Measurements from ENCODE around the gene ARSG. TPM values are rescaled to one million over a fixed set of nuclear protein-coding genes. Genes with fewer than 3 reads are reported as not detected.

The ARSG gene
- total and polyA plus RNA-seq, 9 of the 15 experiments (the other 6 are each of a cell fraction or from before 2014, with no cell fraction given) = 1.0 to 5.6 (median 1.8) TPM

DNA sequence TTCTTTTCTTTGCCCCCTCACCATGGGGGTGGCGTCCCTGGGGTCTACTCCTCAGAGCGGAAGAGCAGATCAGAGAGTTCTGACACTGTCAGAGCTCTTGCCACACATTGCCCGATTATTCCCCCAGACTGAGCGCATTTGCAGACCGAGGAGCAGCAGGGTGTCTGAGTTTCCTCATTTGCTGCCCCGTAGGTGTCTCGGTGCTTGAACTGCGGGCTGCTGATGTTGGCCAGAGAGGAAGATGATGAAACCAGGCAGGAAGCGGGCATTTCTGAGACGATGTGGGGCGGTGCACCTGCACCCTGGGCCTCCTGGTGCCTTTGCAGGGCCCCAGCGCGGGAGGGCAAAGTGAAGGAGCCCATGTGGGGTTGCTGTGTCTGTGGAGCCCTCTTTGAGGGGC is 55.2 kb downstream of the ARSG start:
- Histone ChIP-seq H2AFZ (ENCODE audit: low read depth, low read length) (no peak overlapping the region), H3K4me2 (ENCODE audit: insufficient read depth, low read length) (no peak overlapping the region), H3K27me3 (ENCODE audit: control insufficient read depth in 2 of 2, insufficient read depth in 2 of 2, low read length in 2 of 2) (peaks cover 41 to 69% of the 10 kb centered on the region in 2 experiments), H3K79me2 (ENCODE audit: control insufficient read depth, insufficient read depth, low read length) (no peaks in the 10 kb centered on the region), H4K20me1 (replicated peaks; ENCODE audit: control insufficient read depth, insufficient read depth, low read length) (no peaks in the 10 kb centered on the region), H3K9ac (ENCODE audit: insufficient read depth in 1 of 2, low read depth in 2 of 2, low read length in 2 of 2) (no peak overlapping the region), H3K36me3 (ENCODE audit: control insufficient read depth, insufficient read depth, low read length) (no peaks in the 10 kb centered on the region), H3K4me1 (replicated peaks in 1 of 2; ENCODE audit: control insufficient read depth in 2 of 2, insufficient read depth in 2 of 2, low read length in 2 of 2) (no peaks in the 10 kb centered on the region; a peak in 1 of 5 replicates), H3K9me3 (replicated peaks; ENCODE audit: control insufficient read depth, insufficient read depth, low read depth, low read length) (no peaks in the 10 kb centered on the region), H3K9me1 (ENCODE audit: control insufficient read depth, insufficient read depth, low read length) (no peaks in the 10 kb centered on the region), H3K4me3 (no peak overlapping the region), H3K27ac (ENCODE audit: extremely low read depth, low read depth, low read length) (no peak overlapping the region)
- ChIA-PET CTCF (ENCODE audit: low intra/inter-chr PET ratio) (no interaction called here), POLR2A (no interaction called here)
- FAIRE-seq (no peak), ATAC-seq (no peak), DNase-seq (ENCODE audit: extremely low read depth in 1 of 4, low spot score in 3 of 4) (no peak)
- intact Hi-C loops (cut with micrococcal nuclease) (no loop called here), in situ Hi-C loops (cut with MboI) (no loop called here)
- TF ChIP-seq, protein P1, sequence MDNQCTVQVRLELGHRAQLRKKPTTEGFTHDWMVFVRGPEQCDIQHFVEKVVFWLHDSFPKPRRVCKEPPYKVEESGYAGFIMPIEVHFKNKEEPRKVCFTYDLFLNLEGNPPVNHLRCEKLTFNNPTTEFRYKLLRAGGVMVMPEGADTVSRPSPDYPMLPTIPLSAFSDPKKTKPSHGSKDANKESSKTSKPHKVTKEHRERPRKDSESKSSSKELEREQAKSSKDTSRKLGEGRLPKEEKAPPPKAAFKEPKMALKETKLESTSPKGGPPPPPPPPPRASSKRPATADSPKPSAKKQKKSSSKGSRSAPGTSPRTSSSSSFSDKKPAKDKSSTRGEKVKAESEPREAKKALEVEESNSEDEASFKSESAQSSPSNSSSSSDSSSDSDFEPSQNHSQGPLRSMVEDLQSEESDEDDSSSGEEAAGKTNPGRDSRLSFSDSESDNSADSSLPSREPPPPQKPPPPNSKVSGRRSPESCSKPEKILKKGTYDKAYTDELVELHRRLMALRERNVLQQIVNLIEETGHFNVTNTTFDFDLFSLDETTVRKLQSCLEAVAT (IDR thresholded peaks at IDR 0.05) = no peak
- TF ChIP-seq CREBBP (IDR thresholded peaks at IDR 0.05; ENCODE audit: low read depth, low read length) = no peak
- WGBS (ENCODE audit: insufficient coverage, low coverage, missing lambda C conversion rate) = 5% methylated on average over 12 of the region's 13 CpGs
- BruUV-seq (replicated peaks) = no TSS peak

DNA sequence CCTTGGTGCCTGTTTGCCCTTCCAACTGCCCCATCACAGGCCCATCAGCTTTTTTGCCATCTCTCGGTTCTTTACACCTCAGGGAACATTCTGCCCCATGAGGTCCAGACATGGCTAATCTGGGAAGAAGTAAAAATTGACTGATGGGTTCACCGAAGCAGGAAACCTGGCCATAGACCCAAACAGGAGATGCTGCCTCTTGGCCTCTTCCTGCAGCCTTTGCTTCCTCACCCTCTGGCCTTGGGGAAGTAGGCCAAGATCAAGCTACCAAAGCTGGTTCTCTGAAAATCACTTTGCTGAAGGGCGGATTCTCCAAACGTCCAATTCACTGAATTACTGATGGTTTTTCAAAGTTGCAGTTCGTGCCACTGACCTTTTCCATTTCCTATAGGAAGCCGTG is 56.1 kb downstream of the ARSG start:
- BruUV-seq (replicated peaks) = no TSS peak
- H3K4me3 ChIP-seq = no peak overlapping the region
- ChIA-PET CTCF (ENCODE audit: low intra/inter-chr PET ratio) (no interaction called here), POLR2A (no interaction called here)
- no peak overlapping the region for H2AFZ ChIP-seq (ENCODE audit: low read depth, low read length)
- H3K4me1 ChIP-seq (replicated peaks in 1 of 2; ENCODE audit: control insufficient read depth in 2 of 2, insufficient read depth in 2 of 2, low read length in 2 of 2) = no peaks in the 10 kb centered on the region; a peak in 1 of 5 replicates
- no peak overlapping the region for H3K27ac ChIP-seq (ENCODE audit: extremely low read depth, low read depth, low read length)
- in situ Hi-C loops (cut with MboI) = no loop called here
- no peaks in the 10 kb centered on the region for H3K9me1 ChIP-seq (ENCODE audit: control insufficient read depth, insufficient read depth, low read length)
- intact Hi-C loops (cut with micrococcal nuclease) = no loop called here
- WGBS (ENCODE audit: insufficient coverage, low coverage, missing lambda C conversion rate) = 2% methylated on average over 6 of the region's 6 CpGs
- H4K20me1 ChIP-seq (replicated peaks; ENCODE audit: control insufficient read depth, insufficient read depth, low read length) = no peaks in the 10 kb centered on the region
- FAIRE-seq = no peak
- H3K36me3 ChIP-seq (ENCODE audit: control insufficient read depth, insufficient read depth, low read length) = no peaks in the 10 kb centered on the region
- H3K4me2 ChIP-seq (ENCODE audit: insufficient read depth, low read length) = no peak overlapping the region
- H3K27me3 ChIP-seq (ENCODE audit: control insufficient read depth in 2 of 2, insufficient read depth in 2 of 2, low read length in 2 of 2) = peaks cover 40 to 73% of the 10 kb centered on the region in 2 experiments
- no peak for DNase-seq (ENCODE audit: extremely low read depth in 1 of 4, low spot score in 3 of 4)
- no peak overlapping the region for H3K9ac ChIP-seq (ENCODE audit: insufficient read depth in 1 of 2, low read depth in 2 of 2, low read length in 2 of 2)
- no peaks in the 10 kb centered on the region for H3K9me3 ChIP-seq (replicated peaks; ENCODE audit: control insufficient read depth, insufficient read depth, low read depth, low read length)
- no peak for ATAC-seq
- no peaks in the 10 kb centered on the region for H3K79me2 ChIP-seq (ENCODE audit: control insufficient read depth, insufficient read depth, low read length)
- TF ChIP-seq TCF7L2 (IDR thresholded peaks at IDR 0.05; ENCODE audit: low read depth, low read length) = no peak
- TF ChIP-seq, protein P2, sequence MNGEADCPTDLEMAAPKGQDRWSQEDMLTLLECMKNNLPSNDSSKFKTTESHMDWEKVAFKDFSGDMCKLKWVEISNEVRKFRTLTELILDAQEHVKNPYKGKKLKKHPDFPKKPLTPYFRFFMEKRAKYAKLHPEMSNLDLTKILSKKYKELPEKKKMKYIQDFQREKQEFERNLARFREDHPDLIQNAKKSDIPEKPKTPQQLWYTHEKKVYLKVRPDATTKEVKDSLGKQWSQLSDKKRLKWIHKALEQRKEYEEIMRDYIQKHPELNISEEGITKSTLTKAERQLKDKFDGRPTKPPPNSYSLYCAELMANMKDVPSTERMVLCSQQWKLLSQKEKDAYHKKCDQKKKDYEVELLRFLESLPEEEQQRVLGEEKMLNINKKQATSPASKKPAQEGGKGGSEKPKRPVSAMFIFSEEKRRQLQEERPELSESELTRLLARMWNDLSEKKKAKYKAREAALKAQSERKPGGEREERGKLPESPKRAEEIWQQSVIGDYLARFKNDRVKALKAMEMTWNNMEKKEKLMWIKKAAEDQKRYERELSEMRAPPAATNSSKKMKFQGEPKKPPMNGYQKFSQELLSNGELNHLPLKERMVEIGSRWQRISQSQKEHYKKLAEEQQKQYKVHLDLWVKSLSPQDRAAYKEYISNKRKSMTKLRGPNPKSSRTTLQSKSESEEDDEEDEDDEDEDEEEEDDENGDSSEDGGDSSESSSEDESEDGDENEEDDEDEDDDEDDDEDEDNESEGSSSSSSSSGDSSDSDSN (IDR thresholded peaks at IDR 0.05; ENCODE audit: borderline replicate concordance in 1 of 2, low read depth in 2 of 2, low read length in 2 of 2) = no peak
- TF ChIP-seq ZBTB2 (IDR thresholded peaks at IDR 0.05) = no peak
- no peak for TF ChIP-seq ZNF764 (CRISPR knock-in tag; IDR thresholded peaks at IDR 0.05; ENCODE audit: low read depth)
- TF ChIP-seq PHB (CRISPR knock-in tag; IDR thresholded peaks at IDR 0.05) = no peak
- TF ChIP-seq TEAD4 (IDR thresholded peaks at IDR 0.05; ENCODE audit: low read length) = no peak
- TF ChIP-seq TEAD4 (CRISPR knock-in tag; IDR thresholded peaks at IDR 0.05; ENCODE audit: borderline replicate concordance) = no peak
